Ammon's horn (tissue), 1 donor: ENCODE results near the gene MAP7D3.
A peak's percentile ranks its signal among the peaks of the same experiment; 100 is the strongest.
"Not testable (repeated sequence)": the region's sequence is repeated elsewhere in the genome, so short reads cannot be mapped to it uniquely, and the experiment has no call there.

Source experiments
- DNase-seq: peaks from one replicate; pipeline ENCODE4 v3.0.0-alpha.2; 2016; ENCODE audit warnings: low spot score

The MAP7D3 gene

GRCh38 chrX:136183172-136183571 is 68.0 kb downstream of the MAP7D3 start:
- DNase-seq, result no peak

GRCh38 chrX:136182414-136182813 is 68.8 kb downstream of the MAP7D3 start:
- DNase-seq, result no peak

- no peak for DNase-seq
Observed at GRCh38 chrX:136179133-136179532, 72.1 kb downstream of the MAP7D3 start.

GRCh38 chrX:136176399-136176825 is 74.8 kb downstream of the MAP7D3 start:
- no peak for DNase-seq

- DNase-seq, result no peak
Observed at GRCh38 chrX:136171420-136171819, 79.8 kb downstream of the MAP7D3 start.

- DNase-seq, result no peak
Observed at GRCh38 chrX:136170139-136170800, 80.9 kb downstream of the MAP7D3 start.

GRCh38 chrX:136168929-136169735 is 82.1 kb downstream of the MAP7D3 start:
- peak; percentile 45 for DNase-seq

- not testable (repeated sequence) for DNase-seq
Observed at GRCh38 chrX:136167989-136168388, 83.2 kb downstream of the MAP7D3 start.

- DNase-seq, result no peak
Observed at GRCh38 chrX:136166221-136166855, 84.9 kb downstream of the MAP7D3 start.

GRCh38 chrX:136165406-136165805 is 85.8 kb downstream of the MAP7D3 start:
- DNase-seq, result no peak

- DNase-seq, result no peak
Observed at GRCh38 chrX:136163689-136164088, 87.5 kb downstream of the MAP7D3 start.
